ENCODE results near the gene URI1. TPM values are rescaled to one million over a fixed set of nuclear protein-coding genes. Genes with fewer than 3 reads are reported as not detected.

The URI1 gene
- total RNA-seq, 2 donors from 2014 or later, result 44.5 to 55.3 TPM

GRCh38 chr19:30047432-30047831 lies 105.4 kb downstream of the URI1 start:
- no peak for DNase-seq (ENCODE audit: low spot score)
- Histone ChIP-seq H3K4me1 (ENCODE audit: control insufficient read depth in 1 of 2, low read depth in 2 of 2) (no peaks in the 10 kb centered on the region), H3K27ac (no peak overlapping the region), H3K27me3 (replicated peaks; ENCODE audit: insufficient read depth) (no peaks in the 10 kb centered on the region), H3K9me3 (no peaks in the 10 kb centered on the region), H3K4me3 (no peak overlapping the region), H3K36me3 (no peaks in the 10 kb centered on the region)
- ATAC-seq (ENCODE audit: insufficient number of reproducible peaks, low FRiP score, low read depth), result no peak
- no peak for TF ChIP-seq CTCF (IDR thresholded peaks at IDR 0.05)

- Histone ChIP-seq H3K36me3 (no peaks in the 10 kb centered on the region), H3K27ac (no peak overlapping the region), H3K9me3 (no peaks in the 10 kb centered on the region), H3K4me1 (ENCODE audit: control insufficient read depth in 1 of 2, low read depth in 2 of 2) (no peaks in the 10 kb centered on the region), H3K27me3 (replicated peaks; ENCODE audit: insufficient read depth) (no peaks in the 10 kb centered on the region), H3K4me3 (no peak overlapping the region)
- no peak for TF ChIP-seq CTCF (IDR thresholded peaks at IDR 0.05)
- DNase-seq (ENCODE audit: low spot score), result no peak
- ATAC-seq (ENCODE audit: insufficient number of reproducible peaks, low FRiP score, low read depth), result no peak
Measured at GRCh38 chr19:30049226-30049625, 107.2 kb downstream of the URI1 start.

DNA sequence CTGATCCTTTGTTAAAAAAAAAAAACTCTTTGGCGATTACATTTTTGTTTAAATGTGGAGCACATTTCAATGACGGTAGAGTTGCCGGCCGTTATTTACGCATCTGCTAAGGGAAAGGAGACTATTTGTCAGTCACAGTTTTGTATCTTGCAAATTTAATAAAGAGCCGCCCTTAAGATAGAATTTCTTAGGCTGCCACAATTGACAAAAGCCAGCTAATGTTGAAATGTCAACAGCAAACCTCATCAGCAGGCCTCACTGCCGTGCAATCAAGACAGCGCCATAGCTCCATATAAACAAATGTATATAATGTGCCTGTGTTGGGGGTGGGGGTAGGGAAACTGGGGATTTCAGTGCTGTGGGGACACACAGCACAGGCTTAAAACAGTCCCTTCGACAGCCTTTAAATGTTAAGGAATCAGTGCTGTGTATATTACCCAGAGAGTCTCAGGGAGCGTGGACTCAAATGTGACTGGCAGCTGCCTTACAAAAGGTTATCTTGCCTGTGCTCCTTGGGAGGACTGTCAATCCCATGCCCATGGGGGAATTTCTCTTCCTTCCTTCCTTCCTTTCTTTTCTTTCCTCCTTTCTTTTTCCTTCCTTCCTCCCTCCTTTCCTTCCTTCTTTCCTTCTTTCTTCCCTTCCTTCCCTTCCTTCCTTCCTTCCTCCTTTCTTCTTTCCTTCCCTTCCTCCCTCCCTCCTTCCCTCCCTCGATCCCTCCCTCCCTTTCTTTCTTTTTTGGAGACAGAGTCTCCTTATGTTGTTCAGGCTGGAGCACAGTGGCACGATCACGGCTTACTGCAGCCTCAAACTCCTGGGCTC lies 108.0 kb downstream of the URI1 start:
- H3K27me3 ChIP-seq (replicated peaks; ENCODE audit: insufficient read depth), result no peaks in the 10 kb centered on the region
- no peak overlapping the region for H3K27ac ChIP-seq
- no peaks in the 10 kb centered on the region for H3K36me3 ChIP-seq
- H3K4me1 ChIP-seq (ENCODE audit: control insufficient read depth in 1 of 2, low read depth in 2 of 2), result no peaks in the 10 kb centered on the region
- no peak for TF ChIP-seq CTCF (IDR thresholded peaks at IDR 0.05)
- ATAC-seq (ENCODE audit: insufficient number of reproducible peaks, low FRiP score, low read depth) (no peak), DNase-seq (ENCODE audit: low spot score) (no peak)
- H3K9me3 ChIP-seq, result no peaks in the 10 kb centered on the region
- H3K4me3 ChIP-seq, result no peak overlapping the region

GRCh38 chr19:30052122-30053075 lies 110.4 kb downstream of the URI1 start:
- no peak overlapping the region for H3K27ac ChIP-seq
- no peaks in the 10 kb centered on the region for H3K4me1 ChIP-seq (ENCODE audit: control insufficient read depth in 1 of 2, low read depth in 2 of 2)
- no peak for ATAC-seq (ENCODE audit: insufficient number of reproducible peaks, low FRiP score, low read depth)
- no peak overlapping the region for H3K4me3 ChIP-seq
- no peaks in the 10 kb centered on the region for H3K9me3 ChIP-seq
- TF ChIP-seq CTCF (IDR thresholded peaks at IDR 0.05), result no peak
- no peaks in the 10 kb centered on the region for H3K27me3 ChIP-seq (replicated peaks; ENCODE audit: insufficient read depth)
- DNase-seq (ENCODE audit: low spot score), result no peak
- H3K36me3 ChIP-seq, result no peaks in the 10 kb centered on the region

GRCh38 chr19:30053558-30053957 lies 111.5 kb downstream of the URI1 start:
- Histone ChIP-seq H3K4me1 (ENCODE audit: control insufficient read depth in 1 of 2, low read depth in 2 of 2) (no peaks in the 10 kb centered on the region), H3K27ac (no peak overlapping the region), H3K36me3 (no peaks in the 10 kb centered on the region), H3K27me3 (replicated peaks; ENCODE audit: insufficient read depth) (no peaks in the 10 kb centered on the region), H3K4me3 (no peak overlapping the region), H3K9me3 (no peaks in the 10 kb centered on the region)
- DNase-seq (ENCODE audit: low spot score) (no peak), ATAC-seq (ENCODE audit: insufficient number of reproducible peaks, low FRiP score, low read depth) (no peak)
- no peak for TF ChIP-seq CTCF (IDR thresholded peaks at IDR 0.05)
